T follicular helper cell (primary cell): Measurements from ENCODE around the gene DENND5A.
A peak's percentile ranks its signal among the peaks of the same experiment; 100 is the strongest.

Experiments
- DNase-seq: peaks from one replicate; pipeline ENCODE4 v3.0.0-alpha.2; 2020; ENCODE audit warnings: low read depth
- total RNA-seq, 2 experiments: gene quantifications; one replicate each; lab custom pipeline; 2026; lab: John Stamatoyannopoulos, UW

The DENND5A gene
- 102 to 137 reads per million in 2 experiments for total RNA-seq

GRCh38 chr11:9265211-9266131 is at the start of gene DENND5A:
TSS of gene DENND5A (minus strand) at chr11:9265350. CDS start at chr11:9265069, 281 bp downstream.
- DNase-seq, result peak; percentile 16

- DNase-seq, result peak; percentile 97
Measured at GRCh38 chr11:9314291-9315077, 49.3 kb upstream of the DENND5A start, which contains the start of gene TMEM41B. TSS of gene TMEM41B (minus strand) at chr11:9314593. CDS start at chr11:9314441, 152 bp downstream.

GRCh38 chr11:9313648-9314290 is 48.6 kb upstream of the DENND5A start:
- peak; percentile 0 for DNase-seq

- no peak for DNase-seq
Measured at GRCh38 chr11:9310485-9311090, 45.4 kb upstream of the DENND5A start.

GRCh38 chr11:9304178-9304577 is 39.0 kb upstream of the DENND5A start:
- no peak for DNase-seq

GRCh38 chr11:9302448-9302847 is 37.3 kb upstream of the DENND5A start:
- DNase-seq, result no peak

- DNase-seq, result no peak
Measured at GRCh38 chr11:9301720-9302119, 36.6 kb upstream of the DENND5A start.

GRCh38 chr11:9293646-9294045 is 28.5 kb upstream of the DENND5A start:
- no peak for DNase-seq

GRCh38 chr11:9285850-9286587 is 20.9 kb upstream of the DENND5A start:
- no peak for DNase-seq

GRCh38 chr11:9280655-9281301 is 15.6 kb upstream of the DENND5A start:
- no peak for DNase-seq

- no peak for DNase-seq
Measured at GRCh38 chr11:9277176-9277575, 12.0 kb upstream of the DENND5A start.

- DNase-seq, result no peak
Measured at GRCh38 chr11:9276571-9276970, 11.4 kb upstream of the DENND5A start.

- no peak for DNase-seq
Measured at GRCh38 chr11:9274499-9275258, 9.5 kb upstream of the DENND5A start.

- no peak for DNase-seq
Measured at GRCh38 chr11:9273376-9274336, 8.5 kb upstream of the DENND5A start.

GRCh38 chr11:9269492-9270013 is 4.4 kb upstream of the DENND5A start:
- no peak for DNase-seq

GRCh38 chr11:9267680-9268079 is 2.5 kb upstream of the DENND5A start:
- no peak for DNase-seq

GRCh38 chr11:9266926-9267325 is 1.8 kb upstream of the DENND5A start:
- no peak for DNase-seq

GRCh38 chr11:9266132-9266736 is 1.1 kb upstream of the DENND5A start:
- no peak for DNase-seq
